ENCODE measurements around the gene LRRC42. TPM values are rescaled to one million over a fixed set of nuclear protein-coding genes. Genes with fewer than 3 reads are reported as not detected.
"Not testable (repeated sequence)": the region's sequence is repeated elsewhere in the genome, so short reads cannot be mapped to it uniquely, and the experiment has no call there.

Gene LRRC42
- total RNA-seq, 1 donor from 2014 or later, result 27.2 TPM

DNA sequence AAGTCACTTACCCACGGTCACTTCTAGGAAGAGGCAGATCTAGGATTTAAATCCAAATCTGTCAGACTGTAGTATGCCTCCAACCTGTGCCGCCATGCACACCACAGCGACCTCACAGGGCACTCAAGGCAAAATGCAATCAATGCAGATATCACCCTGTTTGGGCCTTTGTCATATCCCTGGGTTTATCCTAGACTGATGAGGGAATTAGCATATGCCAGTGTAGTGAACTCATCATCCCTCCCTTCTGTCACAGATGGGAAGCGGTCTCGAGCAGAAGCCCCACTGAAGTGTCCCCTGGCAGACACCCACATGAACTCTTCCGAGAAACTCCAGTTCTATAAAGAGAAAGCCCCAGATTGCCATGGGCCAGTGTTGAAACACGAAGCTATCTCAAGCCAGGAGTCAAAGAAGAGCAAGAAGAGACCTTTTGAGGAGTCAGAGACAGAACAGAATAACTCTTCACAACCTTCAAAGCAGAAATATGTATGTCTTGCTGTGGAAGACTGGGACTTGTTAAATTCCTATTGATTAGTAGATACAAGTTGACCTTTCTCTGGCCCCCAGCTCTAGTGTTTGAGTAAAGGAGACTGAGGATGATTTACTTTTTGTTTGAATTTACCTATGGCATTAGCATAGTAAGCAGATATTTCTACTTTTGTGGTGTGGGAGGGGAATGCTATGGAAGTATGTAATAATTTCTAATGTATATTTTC lies 21.4 kb downstream of the LRRC42 start:
- no peak for DNase-seq (ENCODE audit: low spot score)

DNA sequence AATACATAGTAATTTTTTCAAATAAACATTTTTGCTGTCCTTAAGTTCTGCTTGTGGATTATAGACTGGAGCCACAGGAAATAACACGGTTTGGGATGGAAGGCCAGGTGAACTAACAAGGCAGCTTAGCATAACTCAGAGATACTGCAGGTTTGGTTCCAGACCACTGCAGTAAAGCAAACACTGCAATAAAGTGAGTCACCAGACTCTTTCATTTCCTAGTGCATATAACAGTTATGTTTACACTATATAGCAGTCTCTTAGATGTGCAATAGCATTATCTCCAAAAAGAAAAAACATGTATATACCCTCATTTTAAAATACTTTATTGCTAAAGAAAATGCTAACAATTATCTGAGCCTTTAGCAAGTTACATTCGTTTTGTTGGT lies 22.0 kb downstream of the LRRC42 start:
- DNase-seq (ENCODE audit: low spot score), result no peak

DNA sequence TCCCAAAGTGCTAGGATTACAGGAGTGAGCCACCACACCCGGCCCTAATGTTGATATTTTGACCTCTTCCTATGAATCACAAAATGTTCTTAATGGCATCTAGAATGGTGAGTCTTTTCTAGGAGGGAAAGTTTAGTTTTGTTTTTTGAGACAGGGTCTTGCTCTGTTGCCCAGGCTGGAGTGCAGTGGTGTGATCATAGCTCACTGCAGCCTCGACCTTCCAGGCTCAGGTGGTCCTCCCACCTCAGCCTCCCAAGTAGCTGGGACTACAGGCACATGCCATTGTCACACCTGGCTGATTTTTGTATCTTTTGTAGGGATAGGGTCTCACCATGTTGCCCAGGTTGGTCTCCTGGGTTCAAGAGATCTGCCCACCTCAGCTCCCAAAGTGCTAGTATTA lies 23.2 kb downstream of the LRRC42 start:
- DNase-seq (ENCODE audit: low spot score), result not testable (repeated sequence)

DNA sequence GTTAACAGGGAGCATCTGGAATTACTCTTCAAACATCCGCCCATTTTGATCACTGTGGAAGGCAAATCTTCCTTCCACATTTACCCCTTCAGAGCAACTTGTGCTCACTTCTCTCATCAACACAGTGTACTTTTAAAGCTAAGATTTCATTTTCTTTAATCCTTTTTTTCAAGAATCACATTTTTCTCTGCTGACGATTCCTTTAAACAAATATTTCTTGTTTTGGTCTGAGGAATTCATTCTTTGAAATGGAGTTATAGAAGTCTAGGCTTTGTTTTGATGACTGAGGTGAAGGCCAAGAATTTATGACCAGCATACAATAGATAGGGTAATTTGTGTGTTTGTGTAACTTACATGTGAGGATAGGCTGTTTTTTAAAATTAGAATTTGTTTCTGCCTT lies 25.6 kb downstream of the LRRC42 start:
- no peak for DNase-seq (ENCODE audit: low spot score)

DNA sequence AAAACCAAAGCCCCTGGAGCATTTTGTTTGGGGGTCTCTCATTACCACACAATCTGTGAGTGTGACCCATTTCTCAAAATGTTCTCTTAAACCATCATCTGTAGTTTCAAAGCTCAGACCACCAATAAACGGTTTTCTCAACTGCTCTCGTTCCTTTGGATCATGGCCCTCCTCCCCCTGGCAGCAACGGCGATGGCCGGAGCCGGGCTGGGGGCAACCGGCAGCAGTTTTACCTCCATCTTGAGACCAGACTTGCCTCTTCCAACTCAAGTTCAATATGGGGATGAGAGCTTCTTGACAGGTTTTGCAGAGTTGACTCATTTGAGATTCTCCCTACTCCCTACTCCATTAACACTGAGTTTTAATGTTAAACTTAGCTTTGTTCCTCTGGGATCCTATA lies 29.7 kb downstream of the LRRC42 start:
- no peak for DNase-seq (ENCODE audit: low spot score)

DNA sequence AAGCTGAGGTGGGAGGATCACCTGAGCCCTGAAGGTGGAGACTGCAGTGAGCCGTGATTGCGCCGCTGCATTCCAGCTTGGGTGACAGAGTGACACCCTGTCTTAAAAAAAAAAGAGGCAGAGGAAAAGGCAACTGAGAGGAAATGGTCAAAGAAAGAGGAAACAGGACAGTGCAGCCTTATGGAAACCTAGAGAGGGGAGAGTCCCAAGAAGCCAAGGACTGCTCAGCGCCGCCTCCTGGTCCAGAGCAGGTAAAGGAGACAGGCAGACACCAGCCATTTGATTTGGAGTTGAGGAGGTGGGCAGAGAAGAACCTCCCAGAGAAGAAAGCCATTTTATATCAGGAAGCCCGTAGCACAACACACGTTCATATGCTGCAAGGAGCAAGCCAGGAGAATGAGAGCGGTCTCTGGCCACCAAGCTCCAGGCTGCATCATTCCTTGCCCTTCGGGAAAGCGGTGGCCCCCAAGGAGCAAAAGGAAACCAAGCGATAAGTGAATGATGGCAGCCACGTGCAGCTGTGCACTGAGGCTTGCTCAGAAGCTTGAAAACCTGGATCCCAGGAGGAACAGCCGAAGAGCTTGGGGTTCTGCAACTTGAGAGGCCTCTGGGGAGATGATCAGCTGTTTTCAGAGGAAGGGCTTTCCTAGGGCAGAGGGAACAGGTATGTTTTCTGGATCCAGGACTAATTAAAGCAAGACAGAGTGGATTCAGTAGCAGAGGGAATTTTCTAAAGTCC lies 33.7 kb downstream of the LRRC42 start:
- no peak for DNase-seq (ENCODE audit: low spot score)

DNA sequence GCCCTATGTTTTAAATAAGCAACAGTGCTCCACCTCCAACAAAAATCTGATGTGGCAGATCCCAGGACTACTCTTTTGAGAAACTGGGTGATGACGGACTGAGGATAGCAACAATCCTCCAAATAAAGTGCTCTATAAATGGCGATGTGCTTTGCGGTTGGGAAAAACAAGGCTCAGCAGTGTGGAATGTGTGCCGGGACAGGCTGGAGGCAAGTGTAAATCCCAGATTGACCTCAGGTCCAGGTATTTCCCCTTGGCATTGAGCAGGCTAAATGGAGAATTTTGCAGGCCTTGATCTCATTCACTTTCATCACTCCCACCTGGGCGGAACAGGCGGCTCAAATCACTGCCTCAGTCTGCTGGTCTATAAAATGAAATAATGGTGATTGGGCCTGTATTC lies 35.1 kb downstream of the LRRC42 start:
- DNase-seq (ENCODE audit: low spot score), result peak; percentile 41

DNA sequence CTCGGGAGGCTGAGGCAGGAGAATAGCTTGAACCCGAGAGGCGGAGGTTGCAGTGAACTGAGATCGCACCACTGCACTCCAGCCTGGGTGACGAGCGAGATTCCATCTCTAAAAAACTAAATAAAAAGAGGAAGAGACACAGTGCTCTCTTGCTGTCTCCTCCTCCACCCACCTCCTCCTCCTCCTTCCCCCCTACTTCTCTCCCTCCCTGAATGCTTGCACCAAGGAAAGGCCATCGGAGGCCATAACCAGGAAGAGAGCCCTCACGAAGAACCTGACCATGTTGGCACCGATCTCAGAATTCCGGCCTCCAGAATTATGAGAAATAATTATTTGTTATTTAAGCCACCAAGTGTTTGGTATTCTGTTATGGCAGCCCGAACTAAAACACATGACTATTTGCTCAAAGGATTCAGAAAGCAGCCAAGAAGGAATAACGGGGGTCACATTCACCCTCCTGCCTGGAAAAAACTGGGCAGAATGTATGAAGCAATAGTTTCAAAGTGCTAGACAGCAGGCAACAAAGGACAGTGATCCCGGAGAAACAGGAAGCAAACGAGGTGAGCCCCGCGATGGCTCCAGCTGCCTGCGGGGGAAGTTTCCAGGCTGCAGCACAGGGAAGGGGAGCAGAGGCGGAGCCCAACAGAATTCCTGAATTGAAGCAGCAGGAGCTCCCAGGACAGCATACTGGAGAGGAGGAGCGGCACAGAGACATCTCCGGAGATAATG lies 36.0 kb downstream of the LRRC42 start:
- DNase-seq (ENCODE audit: low spot score), result peak; percentile 74

DNA sequence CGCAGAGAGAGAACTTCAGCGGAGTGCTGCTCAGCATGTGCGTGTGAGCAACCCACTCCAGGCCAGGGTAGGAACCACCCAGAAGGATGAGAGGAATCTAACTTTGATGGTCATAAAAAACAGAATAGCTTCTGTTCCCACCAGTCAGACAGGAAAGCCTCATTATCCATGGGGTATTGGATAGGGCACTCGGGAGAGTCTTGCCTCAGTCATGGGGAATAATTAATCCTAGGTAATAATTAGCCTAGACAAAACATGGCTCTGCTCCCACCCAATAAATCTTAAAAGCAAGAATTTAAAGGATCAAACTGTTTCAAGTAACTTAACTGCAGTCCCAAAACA lies 36.6 kb downstream of the LRRC42 start:
- DNase-seq (ENCODE audit: low spot score), result no peak

DNA sequence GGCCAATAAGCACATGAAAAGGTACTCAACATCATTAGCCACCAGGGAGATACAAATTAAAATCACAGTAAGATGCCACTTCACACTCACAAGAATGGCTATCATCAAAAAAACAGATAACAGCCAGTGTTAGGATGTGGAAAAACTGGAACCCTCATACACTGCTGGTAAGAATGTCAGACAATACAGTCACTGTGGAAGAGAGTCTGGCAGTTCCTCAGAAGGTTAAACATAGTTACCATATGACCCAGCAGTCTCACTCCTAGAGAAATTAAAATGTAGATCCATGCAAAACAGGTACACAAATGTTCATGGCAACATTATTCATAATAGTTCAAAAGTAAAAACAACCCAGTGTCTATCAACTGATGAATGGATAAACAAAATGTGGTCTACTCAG lies 38.6 kb downstream of the LRRC42 start:
- DNase-seq (ENCODE audit: low spot score), result no peak

DNA sequence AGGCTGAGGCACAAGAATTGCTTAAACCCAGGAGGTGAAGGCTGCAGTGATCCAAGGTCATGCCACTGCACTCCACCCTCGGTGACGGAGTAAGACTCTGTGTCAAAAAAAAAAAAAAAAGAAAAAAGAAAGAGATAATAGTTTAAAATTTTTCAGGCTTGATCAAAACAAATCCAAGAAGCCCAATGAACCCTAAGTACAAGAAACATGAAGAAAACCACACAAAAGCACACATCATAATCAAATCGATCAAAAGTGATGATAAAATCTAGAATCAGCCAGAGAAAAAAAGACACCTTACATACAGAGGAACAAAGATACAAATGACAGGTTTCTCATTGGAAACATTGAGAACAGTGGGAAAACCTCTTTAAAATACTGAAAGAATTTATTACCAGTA lies 40.3 kb downstream of the LRRC42 start:
- no peak for DNase-seq (ENCODE audit: low spot score)

DNA sequence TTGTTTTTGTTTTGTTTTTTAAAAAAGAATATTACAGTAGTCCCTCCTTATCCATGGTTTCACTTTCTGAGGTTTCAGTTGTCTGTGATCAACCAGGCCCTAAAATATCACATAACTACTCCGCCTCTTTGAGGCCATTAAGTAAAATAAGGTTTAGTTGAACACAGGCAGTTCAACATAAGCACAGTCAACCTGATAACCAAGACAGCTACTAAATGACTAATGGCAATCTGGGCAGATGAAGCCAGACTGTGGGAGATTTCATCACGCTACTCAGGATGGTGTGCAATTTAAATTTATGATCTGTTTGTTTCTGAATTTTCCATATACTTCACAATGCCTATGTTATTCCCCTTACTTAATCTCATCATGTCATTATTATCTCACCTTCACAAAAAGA lies 41.7 kb downstream of the LRRC42 start:
- no peak for DNase-seq (ENCODE audit: low spot score)

DNA sequence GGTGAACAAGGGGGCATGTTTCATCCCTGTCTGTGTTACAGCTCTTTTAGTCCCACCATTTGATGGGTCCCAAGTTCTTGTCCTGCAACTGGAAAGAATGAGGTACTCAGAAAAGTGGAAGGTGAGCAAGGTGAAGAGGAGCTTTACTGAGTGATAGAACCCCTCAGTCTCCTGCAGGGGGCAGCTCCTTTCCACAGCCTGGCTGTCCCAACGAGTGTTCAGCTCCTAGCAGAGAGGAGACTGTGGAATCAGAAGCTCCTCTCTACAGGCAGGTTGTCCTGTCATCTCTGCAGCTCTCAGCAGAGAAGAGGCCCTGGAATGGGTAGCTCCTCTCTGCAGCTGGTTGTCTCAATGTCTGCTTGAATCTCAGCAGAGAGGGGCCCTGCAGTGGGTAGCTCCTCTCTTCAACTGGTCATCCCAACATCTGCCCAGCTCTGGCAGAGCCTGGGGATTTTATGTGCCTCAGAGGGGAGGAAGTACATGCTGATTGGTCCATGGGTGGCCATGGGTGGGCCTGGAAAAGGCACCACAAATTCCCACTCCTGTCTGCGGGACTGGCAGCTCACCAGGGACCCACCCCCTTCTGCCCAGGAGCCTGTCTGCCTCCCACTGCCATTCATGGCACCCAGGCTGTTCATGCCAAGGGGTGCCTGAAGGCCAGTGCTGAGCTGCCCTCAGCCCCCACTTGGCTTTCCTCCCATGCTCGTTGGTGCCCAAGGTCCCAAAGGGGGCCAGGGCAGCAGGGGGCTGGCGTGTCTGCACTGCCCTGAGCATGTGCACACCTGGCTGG lies 46.1 kb downstream of the LRRC42 start:
- no peak for DNase-seq (ENCODE audit: low spot score)

DNA sequence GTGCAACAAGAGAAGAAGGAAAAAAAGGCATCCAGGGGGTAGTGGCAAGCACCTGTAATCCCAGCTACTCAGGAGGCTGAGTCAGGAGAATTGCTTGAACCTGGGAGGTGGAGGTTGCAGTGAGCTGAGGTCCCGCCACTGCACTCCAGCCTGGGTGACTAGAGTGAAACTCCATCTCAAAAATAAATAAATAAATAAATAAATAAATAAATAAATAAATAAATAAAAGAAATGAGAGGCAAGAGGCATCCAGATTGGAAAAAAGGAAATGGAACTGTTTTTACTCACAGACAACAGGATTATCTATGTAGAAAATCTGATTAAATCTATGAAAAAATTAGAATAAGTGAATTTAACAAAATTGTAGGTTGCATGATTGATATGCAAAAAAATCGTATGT lies 48.4 kb downstream of the LRRC42 start:
- not testable (repeated sequence) for DNase-seq (ENCODE audit: low spot score)

DNA sequence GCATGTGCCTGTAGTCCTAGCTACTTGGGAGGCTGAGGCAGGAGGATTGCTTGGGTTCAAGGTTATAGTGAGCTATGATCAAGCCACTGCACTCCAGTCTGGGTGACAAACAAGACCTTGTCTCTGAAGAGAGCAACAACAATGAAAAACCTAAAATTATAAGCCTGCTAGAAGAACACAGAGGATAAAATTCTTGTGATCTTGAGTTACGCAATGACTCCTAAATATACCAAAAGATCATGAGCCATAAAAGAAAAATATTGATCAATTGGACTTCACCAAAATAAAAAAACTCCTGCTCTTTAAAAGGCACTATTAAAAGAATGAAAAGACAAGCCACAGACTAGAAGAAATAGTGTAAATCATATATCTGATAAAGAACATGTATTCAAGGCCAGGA lies 49.5 kb downstream of the LRRC42 start:
- no peak for DNase-seq (ENCODE audit: low spot score)

DNA sequence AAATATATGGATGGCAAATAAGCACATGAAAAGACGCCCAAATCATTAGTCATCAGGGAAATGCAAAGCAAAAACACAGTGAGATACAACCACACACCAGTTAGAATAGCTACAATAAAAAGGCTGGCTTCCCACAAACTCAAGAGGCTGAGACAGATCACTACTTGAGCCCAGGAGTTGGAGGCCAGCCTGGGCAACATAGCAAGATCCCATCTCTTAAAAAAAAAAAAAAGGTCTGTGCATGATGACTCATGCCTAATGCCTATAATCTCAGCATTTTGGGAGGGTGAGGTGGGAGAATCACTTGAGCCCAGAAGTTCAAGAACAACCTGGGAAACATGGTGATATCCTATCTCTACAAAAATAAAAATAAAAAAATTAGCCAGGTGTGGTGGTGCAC lies 52.1 kb downstream of the LRRC42 start:
- no peak for DNase-seq (ENCODE audit: low spot score)

DNA sequence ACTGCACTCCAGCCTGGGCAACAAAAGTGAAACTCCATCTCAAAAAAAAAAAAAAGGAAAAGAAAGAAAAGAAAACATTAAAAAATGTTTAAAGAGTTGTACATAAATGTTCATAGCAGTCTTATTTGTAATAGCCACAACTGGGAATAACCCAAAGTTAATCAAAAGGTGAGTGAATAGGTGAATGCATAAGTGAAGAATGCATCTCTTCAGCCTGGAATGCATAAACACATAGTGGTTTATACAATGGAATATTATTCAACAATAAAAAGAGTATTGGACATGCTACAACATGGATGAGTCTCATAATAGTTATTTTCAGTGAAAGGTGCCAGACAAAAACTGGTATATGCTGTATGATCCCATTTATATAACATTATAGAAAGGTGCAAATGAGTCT lies 53.8 kb downstream of the LRRC42 start:
- no peak for DNase-seq (ENCODE audit: low spot score)

DNA sequence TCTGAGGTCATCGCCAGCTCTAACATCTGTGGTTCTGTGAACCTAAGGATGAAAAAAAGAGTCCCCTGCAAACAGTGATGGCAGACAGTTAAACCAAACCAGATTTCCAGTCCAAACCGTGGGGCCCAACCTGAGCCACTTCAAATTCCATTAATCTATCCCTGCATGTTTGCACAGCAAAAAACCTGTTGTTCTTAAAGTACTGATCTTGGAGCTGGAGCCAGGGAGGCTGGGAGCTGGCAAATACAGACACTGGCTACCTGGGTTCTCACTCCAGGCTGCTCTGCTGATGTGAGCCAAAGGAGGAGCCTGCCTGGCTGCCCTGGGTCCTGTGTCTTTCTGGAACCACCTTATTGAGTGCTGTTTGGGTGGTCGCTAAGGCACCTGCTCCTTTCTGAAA lies 55.4 kb downstream of the LRRC42 start:
- DNase-seq (ENCODE audit: low spot score), result no peak

DNA sequence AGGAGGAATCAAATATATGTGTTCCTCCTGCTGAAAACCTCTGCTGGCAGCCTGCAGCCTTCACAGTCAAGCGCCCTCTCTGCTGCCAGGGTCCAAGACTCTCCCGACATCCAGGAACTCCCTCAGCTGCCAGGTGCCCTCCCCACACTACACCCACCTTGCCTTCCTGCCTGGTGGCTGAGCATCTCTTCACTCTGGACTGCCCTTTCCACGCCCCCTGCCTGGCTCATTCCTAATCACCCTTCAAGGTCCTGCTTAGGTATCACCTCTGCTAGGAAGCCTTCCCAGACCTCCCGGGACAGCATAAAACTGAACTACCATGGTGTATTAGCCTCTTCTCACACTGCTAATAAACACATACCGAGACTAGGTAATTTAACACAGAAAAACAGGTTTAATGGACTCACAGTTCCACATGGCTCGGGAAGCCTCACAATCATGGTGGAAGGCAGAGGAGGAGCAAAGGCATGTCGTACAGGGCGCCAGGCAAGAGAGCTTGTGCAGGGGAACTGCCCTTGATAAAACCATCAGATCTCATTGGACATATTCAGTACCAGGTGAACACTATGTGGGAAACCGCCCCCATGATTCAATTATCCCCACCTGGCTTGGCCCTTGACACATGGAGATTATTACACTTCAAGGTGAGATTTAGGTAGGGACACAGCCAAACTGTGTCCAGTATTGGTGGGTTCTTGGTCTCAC lies 56.5 kb downstream of the LRRC42 start:
- no peak for DNase-seq (ENCODE audit: low spot score)

DNA sequence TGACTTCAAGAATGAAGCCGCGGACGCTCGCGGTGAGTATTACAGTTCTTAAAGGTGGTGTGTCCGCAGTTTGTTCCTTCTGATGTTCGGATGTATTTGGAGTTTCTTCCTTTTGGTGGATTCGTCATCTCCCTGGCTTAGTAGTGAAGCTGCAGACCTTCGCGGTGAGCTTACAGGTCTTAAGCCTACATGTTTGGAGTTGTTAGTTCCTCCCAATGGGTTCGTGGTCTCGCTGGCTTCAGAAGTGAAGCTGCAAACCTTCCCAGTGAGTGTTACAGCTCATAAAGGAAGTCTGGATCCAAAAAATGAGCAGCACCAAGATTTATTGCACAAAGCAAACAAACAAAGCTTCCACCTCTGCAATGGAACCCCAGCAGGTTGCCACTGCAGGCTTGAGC lies 57.1 kb downstream of the LRRC42 start:
- no peak for DNase-seq (ENCODE audit: low spot score)

DNA sequence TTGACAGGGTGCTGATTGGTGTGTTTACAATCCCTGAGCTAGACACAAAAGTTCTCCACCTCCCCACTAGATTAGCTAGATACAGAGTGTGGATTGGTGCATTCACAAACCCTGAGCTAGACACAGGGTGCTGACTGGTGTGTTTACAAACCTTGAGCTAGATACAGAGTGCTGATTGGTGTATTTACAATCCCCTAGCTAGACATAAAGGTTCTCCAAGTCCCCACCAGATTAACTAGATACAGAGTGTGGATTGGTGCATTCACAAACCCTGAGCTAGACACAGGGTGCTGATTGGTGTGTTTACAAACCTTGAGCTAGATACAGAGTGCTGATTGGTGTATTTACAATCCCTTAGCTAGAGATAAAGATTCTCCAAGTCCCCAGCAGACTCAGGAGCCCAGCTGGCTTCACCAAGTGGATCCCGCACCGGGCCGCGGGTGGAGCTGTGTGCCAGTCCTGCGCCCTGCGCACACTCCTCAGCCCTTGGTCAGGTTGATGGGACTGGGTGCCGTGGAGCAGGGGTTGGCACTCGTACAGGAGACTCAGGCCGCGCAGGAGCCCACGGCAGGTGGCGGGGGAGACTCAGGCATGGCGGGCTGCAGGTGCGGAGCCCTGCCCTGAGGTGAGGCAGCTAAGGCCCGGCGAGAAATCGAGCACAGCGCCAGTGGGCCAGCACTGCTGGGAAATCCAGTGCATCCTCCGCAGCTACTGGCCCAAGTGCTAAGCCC lies 57.8 kb downstream of the LRRC42 start:
- DNase-seq (ENCODE audit: low spot score), result not testable (repeated sequence)

Measured in umbilical cord (tissue), 2 donors.